GM23338 (cell line): ENCODE data around the gene ZEB2. TPM values are rescaled to one million over a fixed set of nuclear protein-coding genes. Genes with fewer than 3 reads are reported as not detected.

Experiments
- ATAC-seq: fragments of 200-7000 bp; cut with Tn5 transposase; 3 replicates; pipeline ENCODE4 v1.9.1; 2020
- DNase-seq: peaks from one replicate; pipeline ENCODE4 v3.0.0-alpha.2; 2015; ENCODE audit warnings: low spot score
- H2AFZ ChIP-seq: fragments of 200-600 bp; sonication (generic); 2 replicates; pipeline ENCODE4 v1.8.0; 2016; ENCODE audit warnings: antibody characterized with exemption, mild to moderate bottlenecking, moderate library complexity
- H3F3A ChIP-seq: fragments of 200-600 bp; sonication (generic); replicated peaks from 2 replicates; pipeline ENCODE4 v1.8.0; 2017; ENCODE audit warnings: antibody characterized with exemption, mixed run types, low read depth
- H3K27ac ChIP-seq: fragments of 200-600 bp; sonication (generic); 2 replicates; pipeline ENCODE4 v1.6.1; 2016; ENCODE audit warnings: low read depth
- H3K27me3 ChIP-seq: fragments of 200-600 bp; sonication (generic); 2 replicates; pipeline ENCODE4 v1.8.0; 2016; ENCODE audit warnings: mild to moderate bottlenecking, mixed run types, moderate library complexity; ENCODE audit not compliant: insufficient read depth
- H3K36me3 ChIP-seq: fragments of 200-600 bp; sonication (generic); 2 replicates; pipeline ENCODE4 v1.8.0; 2016; ENCODE audit warnings: mild to moderate bottlenecking; ENCODE audit not compliant: insufficient read depth
- H3K4me1 ChIP-seq: fragments of 200-600 bp; sonication (generic); 2 replicates; pipeline ENCODE4 v1.8.0; 2016; ENCODE audit warnings: mild to moderate bottlenecking, moderate library complexity; ENCODE audit not compliant: insufficient read depth
- H3K4me2 ChIP-seq: fragments of 200-600 bp; sonication (generic); 2 replicates; pipeline ENCODE4 v1.7.1; 2017; ENCODE audit warnings: mixed run types
- H3K4me3 ChIP-seq: fragments of 200-600 bp; sonication (generic); 2 replicates; pipeline ENCODE4 v1.6.1; 2016; ENCODE audit warnings: mixed run types
- H3K79me2 ChIP-seq: fragments of 200-600 bp; sonication (generic); replicated peaks from 2 replicates; pipeline ENCODE4 v1.8.0; 2017; ENCODE audit warnings: mild to moderate bottlenecking; ENCODE audit not compliant: insufficient read depth
- H3K9me2 ChIP-seq: fragments of 200-600 bp; sonication (generic); 2 replicates; pipeline ENCODE4 v1.8.0; 2017; ENCODE audit not compliant: insufficient read depth
- H4K20me1 ChIP-seq: fragments of 200-600 bp; sonication (generic); replicated peaks from 2 replicates; pipeline ENCODE4 v1.8.0; 2017; ENCODE audit warnings: mild to moderate bottlenecking; ENCODE audit not compliant: insufficient read depth
- H3K27ac Mint-ChIP-seq: 2 replicates; pipeline ENCODE4 v1.8.0; 2020; ENCODE audit warnings: inconsistent platforms, mild to moderate bottlenecking, moderate library complexity, mixed read lengths
- H3K27me3 Mint-ChIP-seq: 3 replicates; pipeline ENCODE4 v1.8.0; 2022; ENCODE audit warnings: low read depth, mild to moderate bottlenecking, moderate library complexity, mixed read lengths, inconsistent platforms; ENCODE audit not compliant: insufficient read depth, poor library complexity
- H3K36me3 Mint-ChIP-seq: 3 replicates; pipeline ENCODE4 v1.8.0; 2021; ENCODE audit warnings: low read depth, mild to moderate bottlenecking, inconsistent platforms, moderate library complexity, mixed read lengths
- H3K4me1 Mint-ChIP-seq: 3 replicates; pipeline ENCODE4 v1.8.0; 2020; ENCODE audit warnings: mild to moderate bottlenecking, inconsistent platforms, mixed read lengths
- H3K4me3 Mint-ChIP-seq: 3 replicates; pipeline ENCODE4 v1.8.0; 2021; ENCODE audit warnings: moderate library complexity, mild to moderate bottlenecking, inconsistent platforms, mixed read lengths
- H3K9me3 Mint-ChIP-seq: 3 replicates; pipeline ENCODE4 v1.8.0; 2020; ENCODE audit warnings: moderate library complexity, mild to moderate bottlenecking, inconsistent platforms, mixed read lengths
- CREB1 ChIP-seq: fragments of 250-450 bp; sonication (Bioruptor Pico); IDR thresholded peaks from 2 replicates; pipeline ENCODE4 v1.5.0; 2020; ENCODE audit warnings: low read depth, mild to moderate bottlenecking, moderate library complexity
- EZH2 ChIP-seq: fragments of 200-600 bp; sonication (generic); IDR thresholded peaks from one replicate; pipeline ENCODE4 v1.8.0; 2017; ENCODE audit warnings: antibody characterized with exemption, mild to moderate bottlenecking, low read depth; ENCODE audit not compliant: unreplicated experiment
- EZH2phosphoT487 ChIP-seq: fragments of 200-600 bp; sonication (generic); IDR thresholded peaks from one replicate; pipeline ENCODE4 v1.8.1; 2018; ENCODE audit warnings: antibody characterized with exemption; ENCODE audit not compliant: unreplicated experiment
- JUNB ChIP-seq: IDR thresholded peaks from one replicate; pipeline ENCODE4 v1.6.1; 2016; ENCODE audit warnings: antibody characterized with exemption; ENCODE audit not compliant: unreplicated experiment
- NANOG ChIP-seq: IDR thresholded peaks from 2 replicates; pipeline ENCODE4 v1.6.1; 2016; ENCODE audit warnings: antibody characterized with exemption, borderline replicate concordance
- POLR2AphosphoS5 ChIP-seq: IDR thresholded peaks from 2 replicates; pipeline ENCODE4 v1.6.1; 2016; ENCODE audit warnings: antibody characterized with exemption, low read depth
- STAT1 ChIP-seq: IDR thresholded peaks from one replicate; pipeline ENCODE4 v1.6.1; 2016; ENCODE audit warnings: antibody characterized with exemption; ENCODE audit not compliant: unreplicated experiment
- ZNF114 ChIP-seq: fragments of 250-450 bp; sonication (Bioruptor Pico); IDR thresholded peaks from 2 replicates; pipeline ENCODE4 v1.5.0; 2020; ENCODE audit warnings: mild to moderate bottlenecking, moderate library complexity
- ZNF331 ChIP-seq: fragments of 250-450 bp; sonication (Bioruptor Pico); IDR thresholded peaks from 2 replicates; pipeline ENCODE4 v1.5.0; 2020; ENCODE audit warnings: low read depth, mild to moderate bottlenecking, moderate library complexity
- polyA plus RNA-seq: library from polyadenylated mRNA; unstranded; fragments of >200 nt; fragmentation: Nextera tagmentation; extraction: Ambion mirVana; gene quantifications from 2 replicates; pipeline ENCODE4 v1.2.1, GENCODE V29; 2016
- total RNA-seq: library from RNA; depleted of rRNA; stranded (reverse); fragments of >200 nt; shearing (Covaris generic); gene quantifications from 2 replicates; pipeline ENCODE4 v1.2.3, GENCODE V29; 2014
- TF ChIP-seq, protein P1 (sequence below): IDR thresholded peaks from 2 replicates; pipeline ENCODE4 v1.6.1; 2016; ENCODE audit warnings: antibody characterized with exemption
- TF ChIP-seq, protein P2 (sequence below): IDR thresholded peaks from one replicate; pipeline ENCODE4 v1.6.1; 2018; ENCODE audit warnings: antibody characterized with exemption; ENCODE audit not compliant: unreplicated experiment
- TF ChIP-seq, protein P3 (sequence below): fragments of 250-450 bp; sonication (Bioruptor Pico); IDR thresholded peaks from 2 replicates; pipeline ENCODE4 v1.5.0; 2020; ENCODE audit warnings: mild to moderate bottlenecking, moderate library complexity
- TF ChIP-seq, protein P4 (sequence below), 2 experiments: fragments of 200-600 bp in 1 of 2; sonication (generic) in 1 of 2; conservative IDR thresholded peaks; 2 replicates each; pipeline versions ENCODE4 v1.5.1 to v1.6.1; 2016 to 2017; ENCODE audit warnings: antibody characterized with exemption in 2 of 2, low read depth in 2 of 2, mild to moderate bottlenecking in 2 of 2, moderate library complexity in 1 of 2

Gene ZEB2
- total and polyA plus RNA-seq, 2 experiments from 2014 or later: 0.45 TPM; not detected in 1

DNA sequence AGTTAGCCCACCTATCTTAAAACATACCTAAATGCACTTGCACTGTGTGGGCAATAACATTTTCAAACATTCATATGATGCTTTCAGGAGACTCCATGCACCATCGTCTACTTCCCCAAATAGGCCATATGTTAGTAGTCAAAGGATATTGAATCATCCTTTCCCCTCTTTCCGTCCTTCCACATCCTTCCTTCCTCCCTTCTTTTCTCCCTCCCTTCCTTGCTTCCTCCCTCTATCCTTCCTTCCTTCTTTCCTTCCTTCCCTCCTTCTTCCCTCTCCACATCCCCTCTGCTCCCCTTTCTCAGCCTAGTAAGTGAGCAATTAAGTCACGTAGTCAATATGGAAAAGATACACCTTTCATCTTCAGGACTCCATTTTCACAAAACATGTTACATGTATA, 73.8 kb downstream of the ZEB2 start:
- no peak overlapping the region for H3K27ac Mint-ChIP-seq
- Histone ChIP-seq H3K4me1 (peaks cover 42% of the 10 kb centered on the region), H3K9me2 (no peaks in the 10 kb centered on the region), H3K36me3 (no peaks in the 10 kb centered on the region), H3K79me2 (no peaks in the 10 kb centered on the region), H3K27ac (no peak overlapping the region), H4K20me1 (no peaks in the 10 kb centered on the region), H3K4me3 (no peak overlapping the region), H2AFZ (no peak overlapping the region), H3K4me2 (no peak overlapping the region), H3F3A (no peaks in the 10 kb centered on the region), H3K27me3 (peaks cover 40% of the 10 kb centered on the region)
- no peak for ATAC-seq
- peaks cover 68% of the 10 kb centered on the region for H3K4me1 Mint-ChIP-seq
- peaks cover 11% of the 10 kb centered on the region for H3K36me3 Mint-ChIP-seq
- no peak overlapping the region; the same call in 2 of the 3 replicates for H3K4me3 Mint-ChIP-seq
- H3K27me3 Mint-ChIP-seq: peaks cover 22% of the 10 kb centered on the region
- peaks cover 7% of the 10 kb centered on the region; the same call in 2 of the 3 replicates for H3K9me3 Mint-ChIP-seq
- DNase-seq: no peak
- TF ChIP-seq EZH2phosphoT487: no peak
- no peak for TF ChIP-seq ZNF331 (CRISPR knock-in tag)
- TF ChIP-seq JUNB: no peak
- no peak for TF ChIP-seq STAT1
- TF ChIP-seq, protein P1, sequence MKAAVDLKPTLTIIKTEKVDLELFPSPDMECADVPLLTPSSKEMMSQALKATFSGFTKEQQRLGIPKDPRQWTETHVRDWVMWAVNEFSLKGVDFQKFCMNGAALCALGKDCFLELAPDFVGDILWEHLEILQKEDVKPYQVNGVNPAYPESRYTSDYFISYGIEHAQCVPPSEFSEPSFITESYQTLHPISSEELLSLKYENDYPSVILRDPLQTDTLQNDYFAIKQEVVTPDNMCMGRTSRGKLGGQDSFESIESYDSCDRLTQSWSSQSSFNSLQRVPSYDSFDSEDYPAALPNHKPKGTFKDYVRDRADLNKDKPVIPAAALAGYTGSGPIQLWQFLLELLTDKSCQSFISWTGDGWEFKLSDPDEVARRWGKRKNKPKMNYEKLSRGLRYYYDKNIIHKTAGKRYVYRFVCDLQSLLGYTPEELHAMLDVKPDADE: no peak
- TF ChIP-seq EZH2: no peak
- TF ChIP-seq NANOG: no peak
- TF ChIP-seq, protein P2, sequence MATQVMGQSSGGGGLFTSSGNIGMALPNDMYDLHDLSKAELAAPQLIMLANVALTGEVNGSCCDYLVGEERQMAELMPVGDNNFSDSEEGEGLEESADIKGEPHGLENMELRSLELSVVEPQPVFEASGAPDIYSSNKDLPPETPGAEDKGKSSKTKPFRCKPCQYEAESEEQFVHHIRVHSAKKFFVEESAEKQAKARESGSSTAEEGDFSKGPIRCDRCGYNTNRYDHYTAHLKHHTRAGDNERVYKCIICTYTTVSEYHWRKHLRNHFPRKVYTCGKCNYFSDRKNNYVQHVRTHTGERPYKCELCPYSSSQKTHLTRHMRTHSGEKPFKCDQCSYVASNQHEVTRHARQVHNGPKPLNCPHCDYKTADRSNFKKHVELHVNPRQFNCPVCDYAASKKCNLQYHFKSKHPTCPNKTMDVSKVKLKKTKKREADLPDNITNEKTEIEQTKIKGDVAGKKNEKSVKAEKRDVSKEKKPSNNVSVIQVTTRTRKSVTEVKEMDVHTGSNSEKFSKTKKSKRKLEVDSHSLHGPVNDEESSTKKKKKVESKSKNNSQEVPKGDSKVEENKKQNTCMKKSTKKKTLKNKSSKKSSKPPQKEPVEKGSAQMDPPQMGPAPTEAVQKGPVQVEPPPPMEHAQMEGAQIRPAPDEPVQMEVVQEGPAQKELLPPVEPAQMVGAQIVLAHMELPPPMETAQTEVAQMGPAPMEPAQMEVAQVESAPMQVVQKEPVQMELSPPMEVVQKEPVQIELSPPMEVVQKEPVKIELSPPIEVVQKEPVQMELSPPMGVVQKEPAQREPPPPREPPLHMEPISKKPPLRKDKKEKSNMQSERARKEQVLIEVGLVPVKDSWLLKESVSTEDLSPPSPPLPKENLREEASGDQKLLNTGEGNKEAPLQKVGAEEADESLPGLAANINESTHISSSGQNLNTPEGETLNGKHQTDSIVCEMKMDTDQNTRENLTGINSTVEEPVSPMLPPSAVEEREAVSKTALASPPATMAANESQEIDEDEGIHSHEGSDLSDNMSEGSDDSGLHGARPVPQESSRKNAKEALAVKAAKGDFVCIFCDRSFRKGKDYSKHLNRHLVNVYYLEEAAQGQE: no peak
- TF ChIP-seq ZNF114: no peak
- TF ChIP-seq, protein P3, sequence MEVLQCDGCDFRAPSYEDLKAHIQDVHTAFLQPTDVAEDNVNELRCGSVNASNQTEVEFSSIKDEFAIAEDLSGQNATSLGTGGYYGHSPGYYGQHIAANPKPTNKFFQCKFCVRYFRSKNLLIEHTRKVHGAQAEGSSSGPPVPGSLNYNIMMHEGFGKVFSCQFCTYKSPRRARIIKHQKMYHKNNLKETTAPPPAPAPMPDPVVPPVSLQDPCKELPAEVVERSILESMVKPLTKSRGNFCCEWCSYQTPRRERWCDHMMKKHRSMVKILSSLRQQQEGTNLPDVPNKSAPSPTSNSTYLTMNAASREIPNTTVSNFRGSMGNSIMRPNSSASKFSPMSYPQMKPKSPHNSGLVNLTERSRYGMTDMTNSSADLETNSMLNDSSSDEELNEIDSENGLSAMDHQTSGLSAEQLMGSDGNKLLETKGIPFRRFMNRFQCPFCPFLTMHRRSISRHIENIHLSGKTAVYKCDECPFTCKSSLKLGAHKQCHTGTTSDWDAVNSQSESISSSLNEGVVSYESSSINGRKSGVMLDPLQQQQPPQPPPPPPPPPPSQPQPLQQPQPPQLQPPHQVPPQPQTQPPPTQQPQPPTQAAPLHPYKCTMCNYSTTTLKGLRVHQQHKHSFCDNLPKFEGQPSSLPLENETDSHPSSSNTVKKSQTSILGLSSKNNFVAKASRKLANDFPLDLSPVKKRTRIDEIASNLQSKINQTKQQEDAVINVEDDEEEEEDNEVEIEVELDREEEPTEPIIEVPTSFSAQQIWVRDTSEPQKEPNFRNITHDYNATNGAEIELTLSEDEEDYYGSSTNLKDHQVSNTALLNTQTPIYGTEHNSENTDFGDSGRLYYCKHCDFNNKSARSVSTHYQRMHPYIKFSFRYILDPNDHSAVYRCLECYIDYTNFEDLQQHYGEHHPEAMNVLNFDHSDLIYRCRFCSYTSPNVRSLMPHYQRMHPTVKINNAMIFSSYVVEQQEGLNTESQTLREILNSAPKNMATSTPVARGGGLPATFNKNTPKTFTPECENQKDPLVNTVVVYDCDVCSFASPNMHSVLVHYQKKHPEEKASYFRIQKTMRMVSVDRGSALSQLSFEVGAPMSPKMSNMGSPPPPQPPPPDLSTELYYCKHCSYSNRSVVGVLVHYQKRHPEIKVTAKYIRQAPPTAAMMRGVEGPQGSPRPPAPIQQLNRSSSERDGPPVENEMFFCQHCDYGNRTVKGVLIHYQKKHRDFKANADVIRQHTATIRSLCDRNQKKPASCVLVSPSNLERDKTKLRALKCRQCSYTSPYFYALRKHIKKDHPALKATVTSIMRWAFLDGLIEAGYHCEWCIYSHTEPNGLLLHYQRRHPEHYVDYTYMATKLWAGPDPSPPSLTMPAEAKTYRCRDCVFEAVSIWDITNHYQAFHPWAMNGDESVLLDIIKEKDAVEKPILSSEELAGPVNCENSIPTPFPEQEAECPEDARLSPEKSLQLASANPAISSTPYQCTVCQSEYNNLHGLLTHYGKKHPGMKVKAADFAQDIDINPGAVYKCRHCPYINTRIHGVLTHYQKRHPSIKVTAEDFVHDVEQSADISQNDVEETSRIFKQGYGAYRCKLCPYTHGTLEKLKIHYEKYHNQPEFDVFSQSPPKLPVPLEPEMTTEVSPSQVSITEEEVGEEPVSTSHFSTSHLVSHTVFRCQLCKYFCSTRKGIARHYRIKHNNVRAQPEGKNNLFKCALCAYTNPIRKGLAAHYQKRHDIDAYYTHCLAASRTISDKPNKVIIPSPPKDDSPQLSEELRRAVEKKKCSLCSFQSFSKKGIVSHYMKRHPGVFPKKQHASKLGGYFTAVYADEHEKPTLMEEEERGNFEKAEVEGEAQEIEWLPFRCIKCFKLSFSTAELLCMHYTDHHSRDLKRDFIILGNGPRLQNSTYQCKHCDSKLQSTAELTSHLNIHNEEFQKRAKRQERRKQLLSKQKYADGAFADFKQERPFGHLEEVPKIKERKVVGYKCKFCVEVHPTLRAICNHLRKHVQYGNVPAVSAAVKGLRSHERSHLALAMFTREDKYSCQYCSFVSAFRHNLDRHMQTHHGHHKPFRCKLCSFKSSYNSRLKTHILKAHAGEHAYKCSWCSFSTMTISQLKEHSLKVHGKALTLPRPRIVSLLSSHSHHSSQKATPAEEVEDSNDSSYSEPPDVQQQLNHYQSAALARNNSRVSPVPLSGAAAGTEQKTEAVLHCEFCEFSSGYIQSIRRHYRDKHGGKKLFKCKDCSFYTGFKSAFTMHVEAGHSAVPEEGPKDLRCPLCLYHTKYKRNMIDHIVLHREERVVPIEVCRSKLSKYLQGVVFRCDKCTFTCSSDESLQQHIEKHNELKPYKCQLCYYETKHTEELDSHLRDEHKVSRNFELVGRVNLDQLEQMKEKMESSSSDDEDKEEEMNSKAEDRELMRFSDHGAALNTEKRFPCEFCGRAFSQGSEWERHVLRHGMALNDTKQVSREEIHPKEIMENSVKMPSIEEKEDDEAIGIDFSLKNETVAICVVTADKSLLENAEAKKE: no peak
- no peak for TF ChIP-seq POLR2AphosphoS5
- no peak for TF ChIP-seq CREB1
- TF ChIP-seq, protein P4, sequence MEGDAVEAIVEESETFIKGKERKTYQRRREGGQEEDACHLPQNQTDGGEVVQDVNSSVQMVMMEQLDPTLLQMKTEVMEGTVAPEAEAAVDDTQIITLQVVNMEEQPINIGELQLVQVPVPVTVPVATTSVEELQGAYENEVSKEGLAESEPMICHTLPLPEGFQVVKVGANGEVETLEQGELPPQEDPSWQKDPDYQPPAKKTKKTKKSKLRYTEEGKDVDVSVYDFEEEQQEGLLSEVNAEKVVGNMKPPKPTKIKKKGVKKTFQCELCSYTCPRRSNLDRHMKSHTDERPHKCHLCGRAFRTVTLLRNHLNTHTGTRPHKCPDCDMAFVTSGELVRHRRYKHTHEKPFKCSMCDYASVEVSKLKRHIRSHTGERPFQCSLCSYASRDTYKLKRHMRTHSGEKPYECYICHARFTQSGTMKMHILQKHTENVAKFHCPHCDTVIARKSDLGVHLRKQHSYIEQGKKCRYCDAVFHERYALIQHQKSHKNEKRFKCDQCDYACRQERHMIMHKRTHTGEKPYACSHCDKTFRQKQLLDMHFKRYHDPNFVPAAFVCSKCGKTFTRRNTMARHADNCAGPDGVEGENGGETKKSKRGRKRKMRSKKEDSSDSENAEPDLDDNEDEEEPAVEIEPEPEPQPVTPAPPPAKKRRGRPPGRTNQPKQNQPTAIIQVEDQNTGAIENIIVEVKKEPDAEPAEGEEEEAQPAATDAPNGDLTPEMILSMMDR (conservative IDR thresholded peaks at IDR 0.05; ENCODE audit: low read depth in 2 of 2): no peak
